ENCODE results near the gene BMX. TPM values are rescaled to one million over a fixed set of nuclear protein-coding genes. Genes with fewer than 3 reads are reported as not detected.

Gene BMX
- total RNA-seq, 1 experiment from 2014 or later = not detected

DNA sequence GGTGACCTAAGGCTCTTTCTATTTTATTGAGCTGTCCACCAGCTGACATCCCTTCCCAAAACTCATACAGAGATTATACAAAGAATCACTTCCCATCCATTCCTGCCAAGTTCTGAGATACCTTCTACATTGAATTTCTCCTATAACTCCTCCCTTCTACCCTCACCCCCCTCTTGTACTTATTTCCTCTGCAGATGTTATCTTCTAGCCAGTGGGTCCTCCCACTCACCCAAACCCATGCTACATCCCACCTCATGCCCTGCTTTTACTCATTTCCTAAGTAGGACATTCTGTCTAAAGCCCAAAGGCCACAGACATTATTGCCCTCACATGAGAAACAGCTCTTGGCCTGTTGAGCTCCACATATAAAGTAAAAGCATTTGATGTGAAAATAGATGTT lies 28.6 kb downstream of the BMX start:
- no peaks in the 10 kb centered on the region for H3K79me1 ChIP-seq (ENCODE audit: insufficient read depth, low read depth, low read length, poor library complexity, severe bottlenecking)
- H3K27me3 Mint-ChIP-seq (ENCODE audit: low read depth) = peaks cover 7% of the 10 kb centered on the region
- no peaks in the 10 kb centered on the region for H4K20me1 ChIP-seq (ENCODE audit: control insufficient read depth, insufficient read depth, insufficient read length)
- no peak overlapping the region for H2AK5ac ChIP-seq (ENCODE audit: insufficient read length, low read length)
- H2BK15ac ChIP-seq (ENCODE audit: low read depth, low read length) = no peak overlapping the region
- no peak overlapping the region for H2BK120ac ChIP-seq (ENCODE audit: low read depth, low read length, poor library complexity, severe bottlenecking)
- no peak overlapping the region for H3K4me2 ChIP-seq (ENCODE audit: insufficient read depth, insufficient read length, low read length)
- H3K18ac ChIP-seq (ENCODE audit: insufficient read length, low read depth, low read length) = no peak overlapping the region
- H2BK5ac ChIP-seq (ENCODE audit: insufficient read length, low read length) = no peak overlapping the region
- no peak overlapping the region for H2BK20ac ChIP-seq (ENCODE audit: low read depth, low read length, poor library complexity, severe bottlenecking)
- no peak overlapping the region for H3T11ph ChIP-seq (ENCODE audit: low read length)
- H4K91ac ChIP-seq (ENCODE audit: insufficient read length, low read depth, low read length) = no peak overlapping the region
- H3K9me3 Mint-ChIP-seq = no peaks in the 10 kb centered on the region; a peak in 1 of 5 replicates
- H4K8ac ChIP-seq (replicated peaks; ENCODE audit: insufficient read length, low read depth, low read length) = no peak overlapping the region
- no peaks in the 10 kb centered on the region for H3K27me3 ChIP-seq (ENCODE audit: insufficient read depth, low read length)
- H3K14ac ChIP-seq (ENCODE audit: insufficient read depth, low read length) = no peak overlapping the region
- no peak overlapping the region for H3K4me3 Mint-ChIP-seq
- H3K4me1 ChIP-seq (ENCODE audit: insufficient read depth, low read length) = no peaks in the 10 kb centered on the region
- H2AFZ ChIP-seq (ENCODE audit: low read length) = no peak overlapping the region
- no peak overlapping the region for H2BK12ac ChIP-seq (ENCODE audit: insufficient read length, low read depth, low read length)
- H3K23me2 ChIP-seq (ENCODE audit: insufficient read length, low read depth, low read length, poor library complexity, severe bottlenecking) = no peaks in the 10 kb centered on the region
- no peaks in the 10 kb centered on the region for H3K9me3 ChIP-seq (ENCODE audit: control insufficient read depth, low read depth, low read length)
- H4K5ac ChIP-seq (ENCODE audit: insufficient read length, low read depth, low read length) = no peak overlapping the region
- H3K79me2 ChIP-seq (ENCODE audit: insufficient read depth, low read length) = no peaks in the 10 kb centered on the region
- no peaks in the 10 kb centered on the region for H3K4me1 Mint-ChIP-seq
- no peak overlapping the region for H3K27ac Mint-ChIP-seq
- H3K27ac ChIP-seq (ENCODE audit: insufficient read length, low read depth, low read length) = no peak overlapping the region
- TF ChIP-seq, protein P1, sequence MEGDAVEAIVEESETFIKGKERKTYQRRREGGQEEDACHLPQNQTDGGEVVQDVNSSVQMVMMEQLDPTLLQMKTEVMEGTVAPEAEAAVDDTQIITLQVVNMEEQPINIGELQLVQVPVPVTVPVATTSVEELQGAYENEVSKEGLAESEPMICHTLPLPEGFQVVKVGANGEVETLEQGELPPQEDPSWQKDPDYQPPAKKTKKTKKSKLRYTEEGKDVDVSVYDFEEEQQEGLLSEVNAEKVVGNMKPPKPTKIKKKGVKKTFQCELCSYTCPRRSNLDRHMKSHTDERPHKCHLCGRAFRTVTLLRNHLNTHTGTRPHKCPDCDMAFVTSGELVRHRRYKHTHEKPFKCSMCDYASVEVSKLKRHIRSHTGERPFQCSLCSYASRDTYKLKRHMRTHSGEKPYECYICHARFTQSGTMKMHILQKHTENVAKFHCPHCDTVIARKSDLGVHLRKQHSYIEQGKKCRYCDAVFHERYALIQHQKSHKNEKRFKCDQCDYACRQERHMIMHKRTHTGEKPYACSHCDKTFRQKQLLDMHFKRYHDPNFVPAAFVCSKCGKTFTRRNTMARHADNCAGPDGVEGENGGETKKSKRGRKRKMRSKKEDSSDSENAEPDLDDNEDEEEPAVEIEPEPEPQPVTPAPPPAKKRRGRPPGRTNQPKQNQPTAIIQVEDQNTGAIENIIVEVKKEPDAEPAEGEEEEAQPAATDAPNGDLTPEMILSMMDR (conservative IDR thresholded peaks at IDR 0.05) = no peak
- H3K4ac ChIP-seq (ENCODE audit: low read depth, low read length) = no peak overlapping the region
- H3K9ac ChIP-seq (ENCODE audit: extremely low read depth, insufficient read length, low read length) = no peak overlapping the region
- no peak overlapping the region for H3K23ac ChIP-seq (ENCODE audit: insufficient read length, low read depth, low read length)
- no peak overlapping the region for H3K56ac ChIP-seq (ENCODE audit: insufficient read length, low read depth, low read length)
- H3K36me3 Mint-ChIP-seq (ENCODE audit: insufficient read depth in 1 of 3, low read depth in 3 of 3) = no peaks in the 10 kb centered on the region
- no peak for DNase-seq

Data from H9 (cell line).